BLaER1 treated with 17β-estradiol and CSF1 and Interleukin-3, amounts not matched to agents 10 nM and 100 nM (cell line): ENCODE results near the gene PPARG.
"Not testable (repeated sequence)": the region's sequence is repeated elsewhere in the genome, so short reads cannot be mapped to it uniquely, and the experiment has no call there.

ENCODE experiments used
- H3K27ac ChIP-seq, 11 experiments: shearing (Covaris generic); formaldehyde crosslinking; 2 replicates each; pipeline ENCODE4 v1.8.1; 2022
- H3K27me3 ChIP-seq, 11 experiments: shearing (Covaris generic); formaldehyde crosslinking; 2 replicates each; pipeline ENCODE4 v1.8.1; 2022
- H3K36me3 ChIP-seq, 11 experiments: shearing (Covaris generic); formaldehyde crosslinking; 2 replicates each; pipeline ENCODE4 v1.8.1; 2022
- H3K4me1 ChIP-seq, 10 experiments: shearing (Covaris generic); formaldehyde crosslinking; 2 replicates each; pipeline ENCODE4 v1.8.1; 2022
- H3K4me2 ChIP-seq, 11 experiments: shearing (Covaris generic); formaldehyde crosslinking; 2 replicates each; pipeline ENCODE4 v1.8.1; 2022
- H3K4me3 ChIP-seq, 10 experiments: shearing (Covaris generic); formaldehyde crosslinking; 2 replicates each; pipeline ENCODE4 v1.8.1; 2022
- H3K9ac ChIP-seq, 11 experiments: shearing (Covaris generic); formaldehyde crosslinking; 2 replicates each; pipeline ENCODE4 v1.8.1; 2022
- H3K9me3 ChIP-seq, 11 experiments: shearing (Covaris generic); formaldehyde crosslinking; replicated peaks in 1 of 11; 2 replicates each; pipeline ENCODE4 v1.8.1; 2022
- H4K20me1 ChIP-seq, 11 experiments: shearing (Covaris generic); formaldehyde crosslinking; 2 replicates each; pipeline ENCODE4 v1.8.1; 2022
- Cebpa-rat ChIP-seq, 11 experiments: shearing (Covaris generic); IDR thresholded peaks; 2 replicates each; pipeline ENCODE4 v1.8.1; 2022

The PPARG gene

GRCh38 chr3:12370758-12371157 is 81.9 kb downstream of the PPARG start:
- Histone ChIP-seq H3K9ac (no peak overlapping the region), H3K4me3 (no peak overlapping the region), H4K20me1 (no peaks in the 10 kb centered on the region), H3K4me2 (no peak overlapping the region), H3K36me3 (no peaks in the 10 kb centered on the region), H3K4me1 (no peaks in the 10 kb centered on the region), H3K27ac (no peak overlapping the region), H3K27me3 (no peaks in the 10 kb centered on the region), H3K9me3 (peaks cover 0 to 9% (median 0%) of the 10 kb centered on the region in 11 experiments; a peak in 4 of 22 replicates)
- TF ChIP-seq Cebpa-rat (IDR thresholded peaks at IDR 0.05) = no peak

DNA sequence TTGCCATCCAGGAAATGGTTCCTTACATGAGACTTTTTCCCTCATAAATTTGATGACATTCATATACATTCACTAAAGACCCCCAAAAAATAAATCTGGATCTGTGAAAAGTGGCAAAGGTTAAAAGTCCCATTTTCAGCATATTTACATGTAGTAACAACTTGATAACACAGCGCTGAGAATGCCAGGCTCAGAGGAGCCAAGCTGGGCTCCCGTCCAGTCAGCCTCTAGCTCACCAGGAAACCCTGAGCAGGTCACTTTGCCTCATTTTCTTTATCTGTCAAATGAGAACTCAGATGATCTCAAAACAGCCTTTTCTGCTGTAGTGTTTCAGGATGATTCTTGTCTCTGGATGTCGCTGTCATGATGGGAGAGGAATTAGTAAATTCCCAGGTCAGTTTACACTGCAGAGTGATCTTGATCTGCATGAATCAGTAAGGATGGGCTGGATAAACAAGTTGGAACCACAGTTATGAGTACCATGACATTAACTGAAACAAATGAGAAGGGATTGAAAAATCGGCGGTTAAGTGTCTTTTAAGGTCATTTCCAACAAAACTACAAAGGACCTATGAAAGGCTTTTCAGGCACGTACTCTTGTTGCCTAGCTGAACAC is 82.8 kb downstream of the PPARG start:
- Histone ChIP-seq H4K20me1 (no peaks in the 10 kb centered on the region), H3K4me1 (no peaks in the 10 kb centered on the region), H3K9ac (no peak overlapping the region), H3K27ac (no peak overlapping the region), H3K4me3 (no peak overlapping the region), H3K4me2 (no peak overlapping the region), H3K9me3 (peaks cover 0 to 2% (median 0%) of the 10 kb centered on the region in 11 experiments; a peak in 1 of 22 replicates), H3K36me3 (no peaks in the 10 kb centered on the region), H3K27me3 (no peaks in the 10 kb centered on the region)
- TF ChIP-seq Cebpa-rat (IDR thresholded peaks at IDR 0.05) = no peak

DNA sequence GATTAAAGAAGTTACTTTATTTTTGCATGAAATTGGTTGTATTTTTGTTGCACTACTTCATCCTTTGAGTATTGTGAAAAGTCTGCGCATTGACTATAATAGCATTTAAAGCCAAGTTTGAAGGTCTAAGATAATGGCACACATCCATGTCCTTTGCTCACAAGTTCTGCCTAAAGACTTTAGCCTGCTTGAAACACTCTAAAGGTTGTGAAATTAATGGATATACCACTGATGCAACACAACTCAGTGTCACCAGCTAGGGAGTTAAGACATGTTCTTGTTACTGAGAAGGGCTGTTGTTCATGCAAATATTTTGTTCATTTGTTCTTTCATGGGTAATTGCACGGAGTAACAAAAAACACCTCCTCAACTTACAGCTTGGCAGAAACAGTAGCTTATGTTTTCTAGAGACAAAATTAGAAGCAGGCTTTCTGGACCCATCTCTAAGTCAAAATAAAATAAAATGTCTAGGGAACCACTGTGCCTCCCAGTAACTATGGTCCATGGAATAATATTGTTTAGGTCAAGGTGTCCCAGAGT is 83.9 kb downstream of the PPARG start:
- Histone ChIP-seq H3K27ac (no peak overlapping the region), H4K20me1 (no peaks in the 10 kb centered on the region), H3K4me2 (no peak overlapping the region), H3K36me3 (no peaks in the 10 kb centered on the region), H3K27me3 (no peaks in the 10 kb centered on the region), H3K4me1 (no peaks in the 10 kb centered on the region), H3K9me3 (no peaks in the 10 kb centered on the region), H3K4me3 (no peak overlapping the region), H3K9ac (no peak overlapping the region)
- TF ChIP-seq Cebpa-rat (IDR thresholded peaks at IDR 0.05) = no peak

DNA sequence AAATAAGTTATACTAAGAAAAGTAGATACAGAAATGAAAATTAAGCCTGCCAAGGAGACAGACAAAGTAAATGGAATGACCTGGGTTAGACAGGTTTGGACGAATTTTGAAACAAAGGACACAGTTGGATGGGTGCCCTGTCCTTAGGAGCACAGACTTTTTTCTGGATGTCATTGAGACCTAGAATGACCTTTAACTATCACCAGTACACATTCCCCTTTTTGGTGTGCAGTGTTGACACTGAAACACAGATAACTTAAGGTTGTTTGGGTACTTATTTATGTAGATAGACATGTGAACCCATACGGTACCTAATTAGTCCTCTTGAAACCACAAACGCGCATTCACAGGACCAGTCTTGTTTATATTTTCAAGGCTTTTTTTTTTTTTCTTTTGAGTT is 86.7 kb downstream of the PPARG start:
- H3K9me3 ChIP-seq = no peaks in the 10 kb centered on the region

DNA sequence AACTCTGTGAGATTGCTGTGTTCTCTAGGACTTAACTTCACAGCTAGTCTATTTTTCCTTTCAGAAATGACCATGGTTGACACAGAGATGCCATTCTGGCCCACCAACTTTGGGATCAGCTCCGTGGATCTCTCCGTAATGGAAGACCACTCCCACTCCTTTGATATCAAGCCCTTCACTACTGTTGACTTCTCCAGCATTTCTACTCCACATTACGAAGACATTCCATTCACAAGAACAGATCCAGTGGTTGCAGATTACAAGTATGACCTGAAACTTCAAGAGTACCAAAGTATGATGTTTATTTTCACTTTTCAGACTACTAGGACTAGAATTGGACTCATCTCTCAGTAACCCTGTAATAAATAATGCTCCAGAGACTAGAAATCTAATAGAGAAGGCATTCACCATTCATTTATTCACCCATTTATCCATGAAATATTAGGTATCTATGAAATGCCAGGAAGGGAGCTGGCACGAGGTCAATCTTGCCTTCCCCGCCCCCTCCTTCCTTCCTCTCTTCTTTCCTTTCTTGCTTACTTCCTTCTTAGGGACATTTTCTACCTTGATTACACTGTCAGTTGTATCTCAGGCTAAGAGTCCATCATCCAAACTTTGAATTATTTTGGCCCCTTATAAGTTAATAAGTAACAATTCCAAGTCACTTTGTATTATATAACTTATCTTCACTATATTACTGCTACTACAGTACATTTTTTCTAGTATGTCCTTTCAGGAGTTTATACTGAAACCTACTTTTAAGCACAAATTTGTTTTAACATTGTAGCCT is 91.0 kb downstream of the PPARG start:
- Histone ChIP-seq H3K27me3 (no peaks in the 10 kb centered on the region), H3K9ac (no peak overlapping the region), H3K4me1 (peaks cover 12 to 21% (median 14%) of the 10 kb centered on the region in 10 experiments), H3K9me3 (no peaks in the 10 kb centered on the region), H3K27ac (no peak overlapping the region), H3K36me3 (no peaks in the 10 kb centered on the region), H3K4me2 (peak overlapping the region; percentile 19 to 67 (median 56)), H4K20me1 (no peaks in the 10 kb centered on the region), H3K4me3 (no peak overlapping the region)
- TF ChIP-seq Cebpa-rat (IDR thresholded peaks at IDR 0.05) = no peak

More for the DNA sequence above, 86.7 kb downstream of the PPARG start:
- H3K27me3 ChIP-seq = no peaks in the 10 kb centered on the region
- H3K36me3 ChIP-seq = no peaks in the 10 kb centered on the region
- H4K20me1 ChIP-seq = no peaks in the 10 kb centered on the region
- H3K4me3 ChIP-seq = no peak overlapping the region
- H3K4me2 ChIP-seq = no peak overlapping the region
- no peak overlapping the region for H3K27ac ChIP-seq
- no peak overlapping the region for H3K9ac ChIP-seq
- no peak for TF ChIP-seq Cebpa-rat (IDR thresholded peaks at IDR 0.05)
- peaks cover 11 to 16% (median 11%) of the 10 kb centered on the region in 10 experiments for H3K4me1 ChIP-seq

GRCh38 chr3:12380461-12380860 is 91.6 kb downstream of the PPARG start:
- Histone ChIP-seq H3K4me1 (peaks cover 12 to 21% (median 14%) of the 10 kb centered on the region in 10 experiments), H3K4me2 (peak overlapping the region; percentile 19 to 67 (median 56); a peak in 17 of 22 replicates), H3K27ac (no peak overlapping the region), H3K9ac (no peak overlapping the region), H3K27me3 (no peaks in the 10 kb centered on the region), H4K20me1 (no peaks in the 10 kb centered on the region), H3K9me3 (no peaks in the 10 kb centered on the region), H3K4me3 (no peak overlapping the region), H3K36me3 (no peaks in the 10 kb centered on the region)
- no peak for TF ChIP-seq Cebpa-rat (IDR thresholded peaks at IDR 0.05)

DNA sequence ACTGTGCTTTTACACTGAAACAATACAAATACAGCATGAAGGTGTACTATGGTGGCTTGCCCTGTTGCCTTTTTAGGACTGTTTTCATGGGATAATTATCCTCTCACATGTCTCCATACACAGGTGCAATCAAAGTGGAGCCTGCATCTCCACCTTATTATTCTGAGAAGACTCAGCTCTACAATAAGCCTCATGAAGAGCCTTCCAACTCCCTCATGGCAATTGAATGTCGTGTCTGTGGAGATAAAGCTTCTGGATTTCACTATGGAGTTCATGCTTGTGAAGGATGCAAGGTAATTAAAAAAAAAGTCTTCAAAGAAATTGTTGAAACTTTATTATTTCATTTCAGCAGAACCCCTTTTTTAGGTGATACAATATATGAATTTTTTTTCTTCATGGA is 92.3 kb downstream of the PPARG start:
- Histone ChIP-seq H4K20me1 (no peaks in the 10 kb centered on the region), H3K4me2 (0 out of 22 replicates have a peak overlapping the region, but pooled peaks of 2 of the 11 experiments have one; percentile 56 to 67), H3K27me3 (no peaks in the 10 kb centered on the region), H3K9ac (no peak overlapping the region), H3K4me3 (no peak overlapping the region), H3K36me3 (no peaks in the 10 kb centered on the region), H3K27ac (no peak overlapping the region), H3K9me3 (no peaks in the 10 kb centered on the region), H3K4me1 (peaks cover 12 to 21% (median 14%) of the 10 kb centered on the region in 10 experiments)
- TF ChIP-seq Cebpa-rat (IDR thresholded peaks at IDR 0.05) = no peak

GRCh38 chr3:12383218-12383617 is 94.3 kb downstream of the PPARG start:
- no peaks in the 10 kb centered on the region for H3K9me3 ChIP-seq
- no peak overlapping the region for H3K27ac ChIP-seq
- no peaks in the 10 kb centered on the region for H3K36me3 ChIP-seq
- no peak overlapping the region for H3K9ac ChIP-seq
- H3K4me1 ChIP-seq = peaks cover 12 to 21% (median 14%) of the 10 kb centered on the region in 10 experiments
- no peaks in the 10 kb centered on the region for H4K20me1 ChIP-seq
- no peak overlapping the region for H3K4me3 ChIP-seq
- no peak overlapping the region for H3K4me2 ChIP-seq
- H3K27me3 ChIP-seq = no peaks in the 10 kb centered on the region
- no peak for TF ChIP-seq Cebpa-rat (IDR thresholded peaks at IDR 0.05)

DNA sequence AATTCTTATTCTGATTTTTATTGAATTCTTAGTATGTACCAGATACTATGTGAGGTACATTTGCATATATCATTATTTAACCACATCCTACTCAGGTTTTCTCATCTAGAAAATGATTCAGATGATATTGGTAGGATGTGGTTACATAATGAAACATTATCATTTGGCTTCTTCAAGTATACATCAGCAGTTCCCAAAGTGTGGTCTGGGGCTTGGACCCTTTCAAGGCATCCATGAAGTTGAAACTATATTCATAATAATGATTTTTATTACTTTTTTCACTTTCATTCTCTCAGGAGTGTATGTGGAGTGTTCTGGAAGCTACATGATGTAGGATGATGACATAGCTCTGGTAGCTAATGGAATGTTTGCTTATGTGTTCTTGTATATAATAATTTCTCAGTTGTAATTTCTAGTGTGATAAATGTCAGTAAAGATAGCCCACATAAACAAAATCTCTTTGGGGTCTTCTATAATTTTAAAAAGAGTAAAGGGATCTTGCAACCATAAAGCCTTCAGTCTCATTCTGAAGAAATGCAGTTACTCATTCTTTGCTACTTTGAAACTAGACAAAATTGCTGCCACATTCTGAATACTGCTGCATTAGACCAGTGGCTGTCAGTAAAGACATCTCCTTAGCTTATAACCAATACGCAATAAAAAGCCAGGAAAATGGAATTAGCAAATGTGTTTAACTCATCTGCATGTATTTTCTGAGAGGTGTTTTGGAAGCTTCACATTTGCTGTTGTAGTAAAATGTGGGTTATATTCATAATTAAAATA is 95.8 kb downstream of the PPARG start:
- no peaks in the 10 kb centered on the region for H4K20me1 ChIP-seq
- no peaks in the 10 kb centered on the region for H3K36me3 ChIP-seq
- no peaks in the 10 kb centered on the region for H3K27me3 ChIP-seq
- no peak overlapping the region for H3K9ac ChIP-seq
- peaks cover 10 to 14% (median 12%) of the 10 kb centered on the region in 10 experiments for H3K4me1 ChIP-seq
- no peaks in the 10 kb centered on the region for H3K9me3 ChIP-seq
- no peak overlapping the region for H3K4me3 ChIP-seq
- H3K4me2 ChIP-seq = no peak overlapping the region
- TF ChIP-seq Cebpa-rat (IDR thresholded peaks at IDR 0.05) = no peak
- no peak overlapping the region for H3K27ac ChIP-seq

- not testable (repeated sequence) for H3K27ac ChIP-seq, H3K4me3 ChIP-seq, H3K9me3 ChIP-seq, H3K36me3 ChIP-seq, H3K9ac ChIP-seq, H3K27me3 ChIP-seq, H4K20me1 ChIP-seq, H3K4me2 ChIP-seq, H3K4me1 ChIP-seq
These were observed 97.8 kb downstream of the PPARG start for GRCh38 chr3:12386514-12387291.
